SK-N-SH (cell line): ENCODE data around the gene STXBP1.

Source experiments
- CTCF ChIP-seq: fragments of 200-600 bp; sonication (generic); IDR thresholded peaks from 2 replicates; pipeline ENCODE4 v1.6.1; 2017; ENCODE audit warnings: antibody characterized with exemption, mild to moderate bottlenecking, moderate library complexity
- EP300 ChIP-seq, 2 experiments: IDR thresholded peaks; 2 replicates each; pipeline versions ENCODE4 v1.4.0 to v1.6.1; 2012; ENCODE audit warnings: borderline replicate concordance in 1 of 2, low read depth in 1 of 2, low read length in 1 of 2
- EZH2phosphoT487 ChIP-seq: fragments of 200-600 bp; sonication (generic); IDR thresholded peaks from 2 replicates; pipeline ENCODE4 v1.6.1; 2017; ENCODE audit warnings: low read depth, mixed run types, mild to moderate bottlenecking, antibody characterized with exemption, moderate library complexity, borderline replicate concordance
- MAX ChIP-seq: IDR thresholded peaks from 2 replicates; pipeline ENCODE4 v1.4.0; 2012; ENCODE audit warnings: low read depth
- NRF1 ChIP-seq: IDR thresholded peaks from 2 replicates; pipeline ENCODE4 v1.6.1; 2012; ENCODE audit warnings: low read depth, mild to moderate bottlenecking, low read length
- POLR2AphosphoS5 ChIP-seq: IDR thresholded peaks from 2 replicates; pipeline ENCODE4 v1.6.1; 2012; ENCODE audit warnings: low read depth, low read length
- SMC3 ChIP-seq: IDR thresholded peaks from 2 replicates; pipeline ENCODE4 v1.6.1; 2012; ENCODE audit warnings: low read depth, low read length, improper control_type of control experiment
- TCF12 ChIP-seq: IDR thresholded peaks from 2 replicates; pipeline ENCODE4 v1.4.0; 2012

- no peak for TF ChIP-seq EZH2phosphoT487
- TF ChIP-seq EP300 (IDR thresholded peaks at IDR 0.05; ENCODE audit: borderline replicate concordance in 1 of 2, low read depth in 1 of 2, low read length in 1 of 2), result no peak
- TF ChIP-seq POLR2AphosphoS5, result no peak
- no peak for TF ChIP-seq SMC3
- no peak for TF ChIP-seq MAX
- no peak for TF ChIP-seq NRF1
- no peak for TF ChIP-seq CTCF
- TF ChIP-seq TCF12, result no peak
Measured at GRCh38 chr9:127673234-127673633, 61.2 kb downstream of the STXBP1 start.
